GM12864 (cell line): ENCODE measurements around the gene ERG.
A peak's percentile ranks its signal among the peaks of the same experiment; 100 is the strongest.

Experiments used
- DNase-seq: peaks from one replicate; pipeline ENCODE4 v3.0.0-alpha.2; 2011; ENCODE audit warnings: low read depth
- H3K4me3 ChIP-seq: 2 replicates; pipeline ENCODE4 v1.5.1; 2011; ENCODE audit warnings: mild to moderate bottlenecking, low read depth, low read length, control low read depth
- CTCF ChIP-seq: IDR thresholded peaks from 2 replicates; pipeline ENCODE4 v1.5.1; 2011; ENCODE audit warnings: low read depth, mild to moderate bottlenecking, moderate library complexity, low read length, control low read depth, inconsistent platforms; ENCODE audit errors: missing control alignments

ERG gene

DNA sequence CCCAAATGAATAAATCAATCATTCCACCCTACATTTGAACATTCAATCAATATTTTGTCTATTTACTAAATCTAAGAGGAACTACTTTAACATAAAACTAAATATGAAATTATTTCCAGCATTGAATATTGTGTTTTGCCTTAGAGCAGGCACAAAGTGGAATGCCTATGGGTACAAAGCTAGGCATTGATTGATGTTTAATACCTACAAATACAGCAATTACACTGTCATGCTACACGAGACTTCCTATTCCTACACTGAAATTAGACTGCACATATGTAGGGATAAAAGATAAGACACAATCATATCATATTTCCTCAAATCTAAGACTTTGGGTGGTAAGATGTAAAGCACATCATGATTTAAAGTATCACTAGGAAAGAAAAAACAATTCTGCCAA lies 12.9 kb upstream of the ERG start:
- no peak for DNase-seq
- TF ChIP-seq CTCF = no peak
- no peak overlapping the region for H3K4me3 ChIP-seq

DNA sequence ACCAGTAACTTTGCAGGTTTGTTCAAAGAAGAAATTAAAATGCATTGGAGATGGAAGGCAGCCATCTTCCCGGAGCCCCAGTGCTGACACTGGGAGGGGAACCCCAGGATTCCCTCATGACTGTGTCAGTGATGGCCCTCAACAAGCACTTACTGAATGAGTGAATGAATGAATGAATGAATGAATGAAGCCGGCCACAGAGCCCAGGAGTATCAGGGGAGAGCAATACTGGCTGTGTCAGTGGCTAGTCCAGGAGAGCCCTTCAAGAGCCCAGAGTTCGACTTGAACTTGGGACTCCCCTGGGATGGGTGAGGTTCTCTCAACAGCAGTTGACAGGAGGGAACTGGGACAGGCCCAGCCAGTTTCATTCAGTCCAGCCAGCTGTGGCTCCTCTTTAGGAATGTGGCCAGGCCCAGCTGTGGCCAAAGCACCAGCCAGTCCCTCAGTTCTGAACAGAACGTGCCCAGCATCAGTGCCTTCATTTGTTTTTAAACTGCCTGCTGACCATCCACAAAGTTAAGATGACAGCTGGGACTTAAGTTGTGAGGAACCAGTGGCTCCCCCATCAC lies 9.2 kb upstream of the ERG start:
- no peak for DNase-seq
- H3K4me3 ChIP-seq = no peak overlapping the region
- TF ChIP-seq CTCF = no peak

GRCh38 chr21:38506661-38507281 lies 8.5 kb upstream of the ERG start:
- TF ChIP-seq CTCF = no peak
- no peak for DNase-seq
- no peak overlapping the region for H3K4me3 ChIP-seq

DNA sequence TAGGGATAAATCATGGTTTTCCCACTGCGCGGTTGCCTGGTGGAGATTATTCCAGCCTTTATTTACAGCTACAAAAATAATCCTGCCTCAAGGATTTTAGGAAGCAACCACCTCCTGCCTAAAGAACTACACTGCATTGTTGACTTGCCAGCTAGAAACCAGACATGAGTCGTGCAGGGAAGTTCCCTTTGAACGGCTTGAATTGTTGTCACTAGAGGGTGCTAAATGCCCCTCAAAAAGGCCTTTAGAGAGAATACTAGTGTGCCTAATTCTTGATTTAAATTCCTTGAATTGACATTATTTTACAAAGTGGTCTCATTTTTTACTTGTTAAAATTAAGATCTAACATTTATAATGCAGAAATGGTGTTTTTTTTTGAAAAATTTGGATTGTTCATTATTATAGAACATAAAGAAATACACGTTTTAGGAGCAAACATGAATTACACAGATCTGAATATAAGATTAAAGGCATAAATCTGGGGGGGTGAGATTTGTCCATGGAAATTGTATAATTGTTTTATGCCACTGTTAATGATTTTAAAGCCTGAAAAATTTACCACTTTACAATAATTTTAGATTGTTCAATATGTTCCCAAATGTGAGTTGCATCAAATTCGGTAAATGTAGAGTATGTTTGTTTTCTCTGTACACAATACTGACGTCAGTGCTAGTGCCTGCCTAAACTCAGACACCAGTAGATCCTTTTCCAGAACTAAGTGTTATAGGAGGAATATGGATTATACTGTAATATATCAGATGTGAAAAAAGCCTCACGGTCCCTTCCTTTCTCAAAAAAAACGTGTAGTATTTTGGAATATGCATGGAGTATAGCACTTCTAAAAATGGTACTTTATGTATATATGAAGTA lies 7.6 kb upstream of the ERG start:
- no peak for DNase-seq
- peak; percentile 62 for TF ChIP-seq CTCF
- no peak overlapping the region for H3K4me3 ChIP-seq

DNA sequence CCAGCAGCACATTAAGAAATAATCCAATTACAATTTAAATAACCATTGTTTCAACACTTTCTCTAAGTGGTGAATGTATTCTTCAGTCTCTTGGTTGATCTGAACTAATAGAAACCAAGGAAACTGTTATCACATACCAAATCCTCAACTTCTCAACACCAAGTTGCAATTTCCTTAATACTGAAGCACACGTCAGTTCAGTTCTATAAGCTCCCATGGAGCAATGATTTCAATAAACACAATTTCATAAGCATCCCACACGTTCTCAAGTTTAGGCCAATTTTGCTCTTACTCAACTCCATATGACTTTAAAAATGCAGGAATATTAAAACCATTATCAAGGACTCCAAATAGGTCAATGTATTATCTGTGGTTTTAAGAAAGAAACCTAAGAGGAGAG lies 5.8 kb upstream of the ERG start:
- no peak for TF ChIP-seq CTCF

GRCh38 chr21:38503583-38503982 lies 5.3 kb upstream of the ERG start:
- no peak overlapping the region for H3K4me3 ChIP-seq
- DNase-seq = no peak
- no peak for TF ChIP-seq CTCF

More for the DNA sequence above, 5.8 kb upstream of the ERG start:
- DNase-seq = no peak
- H3K4me3 ChIP-seq = no peak overlapping the region
